K562 (cell line): ENCODE measurements around the gene MYL3. TPM values are rescaled to one million over a fixed set of nuclear protein-coding genes. Genes with fewer than 3 reads are reported as not detected.
A peak's percentile ranks its signal among the peaks of the same experiment; 100 is the strongest.

Source experiments
- ATAC-seq: fragments of 200-7000 bp; cut with Tn5 transposase; 3 replicates; pipeline ENCODE4 v1.9.1; 2020; ENCODE audit warnings: moderate library complexity
- BruUV-seq: library from RNA; stranded (reverse); fragments of 400-500 nt; replicated peaks from 2 replicates; lab custom pipeline; 2021; lab: Mats Ljungman, UMichigan
- CTCF ChIA-PET: fragments of 300-600 bp; formaldehyde crosslinking; extraction: SDS; loops from one replicate; lab custom pipeline; 2021; ENCODE audit warnings: low intra/inter-chr PET ratio; lab: Yijun Ruan, JAX
- POLR2A ChIA-PET: fragments of 300-600, 350-650 bp; sonication (Branson Sonifier 250); formaldehyde crosslinking; extraction: SDS; loops from one replicate; lab custom pipeline; 2021; ENCODE audit warnings: antibody characterized with exemption, inconsistent platforms; lab: Yijun Ruan, JAX
- DNase-seq, 4 experiments: peaks; one replicate each; pipeline versions ENCODE4 v3.0.0 to v3.0.0-alpha.2; 2011 to 2018; ENCODE audit warnings: low spot score in 3 of 4, mixed read lengths in 3 of 4; ENCODE audit errors: extremely low read depth in 1 of 4
- FAIRE-seq: peaks from 2 replicates; lab custom pipeline; 2011; peaks lifted over from hg19 to GRCh38; lab: Jason Lieb, UNC
- H2AFZ ChIP-seq: 2 replicates; pipeline ENCODE4 v1.6.0; 2011; ENCODE audit warnings: low read depth, low read length, control low read depth, inconsistent platforms
- H3K27ac ChIP-seq: fragments of 200-600 bp; 3 replicates; pipeline ENCODE4 v1.8.0; 2011; ENCODE audit warnings: low read depth, mild to moderate bottlenecking, control low read depth, inconsistent platforms, low read length, moderate library complexity, mixed read lengths; ENCODE audit errors: extremely low read depth
- H3K27me3 ChIP-seq, 2 experiments: fragments of 300-600 bp in 1 of 2; 2 replicates in 1 of 2; 3 replicates in 1 of 2; pipeline versions ENCODE4 v1.6.0 to v1.8.0; 2011; ENCODE audit warnings: inconsistent platforms in 2 of 2, low read length in 2 of 2, mild to moderate bottlenecking in 1 of 2, mixed read lengths in 1 of 2, moderate library complexity in 1 of 2; ENCODE audit not compliant: control insufficient read depth in 2 of 2, insufficient read depth in 2 of 2
- H3K36me3 ChIP-seq: fragments of 300-600 bp; 3 replicates; pipeline ENCODE4 v1.8.0; 2011; ENCODE audit warnings: mild to moderate bottlenecking, low read length, inconsistent platforms; ENCODE audit not compliant: control insufficient read depth, insufficient read depth
- H3K4me1 ChIP-seq, 2 experiments: fragments of 200-600 bp in 1 of 2; replicated peaks in 1 of 2; 2 replicates in 1 of 2; 3 replicates in 1 of 2; pipeline versions ENCODE4 v1.5.1 to v1.8.0; 2011; ENCODE audit warnings: inconsistent platforms in 2 of 2, low read length in 2 of 2, mild to moderate bottlenecking in 1 of 2, mixed read lengths in 1 of 2, moderate library complexity in 1 of 2; ENCODE audit not compliant: control insufficient read depth in 2 of 2, insufficient read depth in 2 of 2
- H3K4me2 ChIP-seq: 2 replicates; pipeline ENCODE4 v1.6.1; 2011; ENCODE audit warnings: low read length, control low read depth, inconsistent platforms, mixed read lengths; ENCODE audit not compliant: insufficient read depth
- H3K4me3 ChIP-seq: fragments of 200-600 bp; sonication (generic), shearing (Covaris generic); 2 replicates; pipeline ENCODE4 v1.5.1; 2016; ENCODE audit warnings: control low read depth, inconsistent platforms
- H3K79me2 ChIP-seq: fragments of 200-600 bp; 3 replicates; pipeline ENCODE4 v1.8.0; 2011; ENCODE audit warnings: low read length, inconsistent platforms; ENCODE audit not compliant: control insufficient read depth, insufficient read depth
- H3K9ac ChIP-seq, 2 experiments: 2 replicates each; pipeline versions ENCODE4 v1.6.0 to v1.6.1; 2011; ENCODE audit warnings: low read depth in 2 of 2, low read length in 2 of 2, control low read depth in 1 of 2, inconsistent platforms in 1 of 2, mild to moderate bottlenecking in 1 of 2, mixed read lengths in 1 of 2; ENCODE audit not compliant: insufficient read depth in 1 of 2
- H3K9me1 ChIP-seq: one replicate; pipeline ENCODE4 v1.6.0; 2011; ENCODE audit warnings: inconsistent platforms, mild to moderate bottlenecking, low read length, moderate library complexity; ENCODE audit not compliant: control insufficient read depth, insufficient read depth
- H3K9me3 ChIP-seq: replicated peaks from 2 replicates; pipeline ENCODE4 v1.5.1; 2011; ENCODE audit warnings: low read depth, low read length, inconsistent platforms; ENCODE audit not compliant: control insufficient read depth, insufficient read depth
- H4K20me1 ChIP-seq: replicated peaks from 2 replicates; pipeline ENCODE4 v1.6.1; 2011; ENCODE audit warnings: low read length, inconsistent platforms, mixed read lengths; ENCODE audit not compliant: control insufficient read depth, insufficient read depth
- CTCF ChIP-seq, 3 experiments: IDR thresholded peaks in 2 of 3; conservative IDR thresholded peaks in 1 of 3; 2 replicates each; pipeline ENCODE4 v1.5.1; 2011 to 2012; ENCODE audit warnings: low read length in 3 of 3, mild to moderate bottlenecking in 3 of 3, control low read depth in 2 of 3, improper control_type of control experiment in 1 of 3, inconsistent platforms in 1 of 3, low read depth in 1 of 3, mixed read lengths in 1 of 3, moderate library complexity in 1 of 3; ENCODE audit not compliant: insufficient read depth in 2 of 3
- POLR3A ChIP-seq: IDR thresholded peaks from 2 replicates; pipeline ENCODE4 v1.6.1; 2011; ENCODE audit warnings: borderline replicate concordance, mild to moderate bottlenecking, moderate library complexity; ENCODE audit not compliant: insufficient read length, insufficient read depth; ENCODE audit errors: extremely low read depth
- RAD21 ChIP-seq, 2 experiments: fragments of 250-450 bp in 1 of 2; fragments of 450-650 bp in 1 of 2; sonication (Bioruptor Pico) in 1 of 2; formaldehyde crosslinking in 1 of 2; IDR thresholded peaks in 1 of 2; conservative IDR thresholded peaks in 1 of 2; 2 replicates each; pipeline versions ENCODE4 v1.4.0 to v1.8.0; 2020 to 2022; ENCODE audit warnings: mild to moderate bottlenecking in 2 of 2, moderate library complexity in 1 of 2
- SMARCA4 ChIP-seq: fragments of 450-650 bp; IDR thresholded peaks from 2 replicates; pipeline ENCODE4 v1.6.1; 2016
- WGBS: fragments of 100-300 bp; shearing (Covaris generic); methylation state at CpG from one replicate; pipeline ENCODE4 v1.1.6; 2016; ENCODE audit warnings: low coverage, mixed read lengths; ENCODE audit not compliant: insufficient coverage; ENCODE audit errors: missing lambda C conversion rate; 5-methylcytosine and 5-hydroxymethylcytosine counted together
- in situ Hi-C: fragments of 300-500 bp; cut with MboI; formaldehyde crosslinking; loops from 4 replicates; pipeline ENCODE4 v1.15.0; 2018; ENCODE audit warnings: inconsistent platforms, mixed read lengths
- intact Hi-C: fragments of 100-400 bp; cut with micrococcal nuclease; formaldehyde crosslinking; loops from 2 replicates; pipeline ENCODE4 v1.14.2; 2022
- polyA plus RNA-seq, 8 experiments: library from polyadenylated mRNA; depleted of rRNA in 4 of 8; stranded (reverse) in 5 of 8; unstranded in 3 of 8; fragments of >200 nt; fragmentation: Nextera tagmentation in 2 of 8; fragmentation: Illumina TruSeq in 1 of 8; extraction: Ambion mirVana in 2 of 8; extraction: Trizol in 1 of 8; gene quantifications; 2 replicates each; pipeline versions ENCODE4 v1.2.1 to v1.2.3, GENCODE V29; 2011 to 2014; ENCODE audit warnings: inconsistent platforms in 1 of 8, missing spikeins in 1 of 8
- total RNA-seq, 7 experiments: library from RNA; depleted of rRNA in 6 of 7; stranded (reverse); fragments of >200 nt in 6 of 7; fragmentation: Illumina TruSeq in 2 of 7; extraction: Trizol in 2 of 7; gene quantifications; 2 replicates each; pipeline versions ENCODE4 v1.2.1 to v1.2.3, GENCODE V29; 2011 to 2021; ENCODE audit warnings: low replicate concordance in 1 of 7

Gene MYL3
- total and polyA plus RNA-seq, 9 of the 15 experiments (the other 6 are each of a cell fraction or from before 2014, with no cell fraction given): 0.14 to 0.45 TPM; not detected in 7

- ATAC-seq (0 out of 3 replicates have a peak, but pooled peaks have one; percentile 16), FAIRE-seq (no peak), DNase-seq (no peak)
- in situ Hi-C loops: no loop called here
- peak overlapping the region in 1 of 2 experiments; percentile 39; a peak in 1 of 4 replicates for H3K9ac ChIP-seq
- intact Hi-C loops: no loop called here
- no peaks in the 10 kb centered on the region for H3K9me1 ChIP-seq
- peaks cover 3% of the 10 kb centered on the region; the same call in 1 of the 2 replicates for H4K20me1 ChIP-seq
- POLR2A ChIA-PET: no interaction called here
- H3K9me3 ChIP-seq: no peaks in the 10 kb centered on the region
- CTCF ChIA-PET: no interaction called here
- H3K27ac ChIP-seq: no peak overlapping the region
- TF ChIP-seq POLR3A (no peak), RAD21 (CRISPR knock-in tag; conservative IDR thresholded peaks at IDR 0.05 in 1 of 2, IDR thresholded peaks at IDR 0.05 in 1 of 2) (peak in 1 of 2 experiments; percentile 47; a peak in 2 of 4 replicates), CTCF (IDR thresholded peaks at IDR 0.05 in 2 of 3, conservative IDR thresholded peaks at IDR 0.05 in 1 of 3; ENCODE audit: insufficient read depth in 2 of 3, low read depth in 1 of 3, low read length in 3 of 3) (peak in 2 of 3 experiments; percentile 24 to 34; a peak in 3 of 6 replicates), SMARCA4 (no peak)
- BruUV-seq: no TSS peak
- no peaks in the 10 kb centered on the region for H3K36me3 ChIP-seq
- H3K79me2 ChIP-seq: no peaks in the 10 kb centered on the region
- H3K4me3 ChIP-seq: no peak overlapping the region
- H3K4me1 ChIP-seq: no peaks in the 10 kb centered on the region
- H2AFZ ChIP-seq: no peak overlapping the region
- 0% methylated on average over 5 of the region's 5 CpGs for WGBS
- no peak overlapping the region for H3K4me2 ChIP-seq
- H3K27me3 ChIP-seq: peaks cover 18 to 82% of the 10 kb centered on the region in 2 experiments; a peak in 4 of 5 replicates
These were observed 8.7 kb downstream of the MYL3 start for GRCh38 chr3:46854555-46854991.
